IMR-90 (cell line): ENCODE measurements around the gene TMEM161A.

Source experiments
- POLR2A ChIP-seq: IDR thresholded peaks from 2 replicates; pipeline ENCODE4 v1.6.1; 2012; ENCODE audit warnings: mild to moderate bottlenecking, low read depth, low read length
- TF ChIP-seq, protein P1 (sequence below): fragments of 150-350 bp; IDR thresholded peaks from 2 replicates; pipeline ENCODE4 v1.6.1; 2016; ENCODE audit warnings: low read depth, mild to moderate bottlenecking, low read length, moderate library complexity, borderline replicate concordance

DNA sequence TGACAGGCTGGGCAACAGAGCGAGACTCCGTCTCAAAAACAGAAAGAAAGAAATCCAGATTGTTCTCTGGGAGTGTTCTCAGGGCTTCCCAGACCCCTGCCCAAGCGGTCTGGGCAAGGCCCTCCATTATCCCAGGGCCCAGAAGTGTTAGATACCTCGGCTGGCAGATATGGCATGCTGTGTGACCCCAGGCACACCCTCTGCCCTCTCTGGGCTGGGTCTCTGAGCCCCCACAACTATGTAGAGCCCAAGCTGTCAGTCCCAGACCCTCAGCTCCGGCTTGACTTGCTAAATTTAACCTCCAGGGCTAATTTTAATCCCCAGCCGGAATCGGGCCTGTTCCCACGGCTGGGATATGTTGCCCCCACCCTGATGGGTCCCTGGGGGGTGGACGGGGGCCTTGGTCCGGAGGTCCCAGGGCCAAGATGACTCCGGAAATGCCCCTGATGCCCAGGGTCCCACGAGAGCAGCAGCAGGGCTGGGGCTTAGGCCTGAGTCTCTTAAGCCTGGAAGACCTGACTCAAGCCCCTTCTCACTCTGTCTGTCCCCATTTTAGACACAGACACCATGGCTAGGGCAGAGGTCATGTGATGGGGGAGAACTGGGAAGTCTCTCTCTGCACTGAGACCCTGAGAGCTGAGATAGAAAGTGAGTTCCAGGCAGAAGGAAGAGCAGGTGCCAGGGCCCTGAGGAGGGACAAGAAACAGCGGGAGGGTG lies 14.5 kb upstream of the TMEM161A start:
- no peak for TF ChIP-seq POLR2A
- TF ChIP-seq, protein P1, sequence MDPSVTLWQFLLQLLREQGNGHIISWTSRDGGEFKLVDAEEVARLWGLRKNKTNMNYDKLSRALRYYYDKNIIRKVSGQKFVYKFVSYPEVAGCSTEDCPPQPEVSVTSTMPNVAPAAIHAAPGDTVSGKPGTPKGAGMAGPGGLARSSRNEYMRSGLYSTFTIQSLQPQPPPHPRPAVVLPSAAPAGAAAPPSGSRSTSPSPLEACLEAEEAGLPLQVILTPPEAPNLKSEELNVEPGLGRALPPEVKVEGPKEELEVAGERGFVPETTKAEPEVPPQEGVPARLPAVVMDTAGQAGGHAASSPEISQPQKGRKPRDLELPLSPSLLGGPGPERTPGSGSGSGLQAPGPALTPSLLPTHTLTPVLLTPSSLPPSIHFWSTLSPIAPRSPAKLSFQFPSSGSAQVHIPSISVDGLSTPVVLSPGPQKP, result no peak
